ENCODE measurements around the gene CATSPER1. TPM values are rescaled to one million over a fixed set of nuclear protein-coding genes. Genes with fewer than 3 reads are reported as not detected.

Gene CATSPER1
- total RNA-seq, 1 donor from 2014 or later, result 0.34 TPM

- peak; percentile 51 for DNase-seq
These were observed 23.5 kb downstream of the CATSPER1 start for GRCh38 chr11:66002648-66003225.

GRCh38 chr11:66001942-66002647 is 24.2 kb downstream of the CATSPER1 start, which contains the start of the genes BANF1 and EIF1AD:
Gene BANF1 (plus strand): TSS chr11:66002503. CDS start chr11:66003251, 748 bp downstream.
Gene EIF1AD (minus strand): TSS chr11:66002157. CDS start chr11:66000389, 1,768 bp downstream.
- peak; percentile 99 for DNase-seq

- DNase-seq, result no peak
These were observed 29.0 kb downstream of the CATSPER1 start for GRCh38 chr11:65997286-65997685.

- DNase-seq, result no peak
These were observed 34.2 kb downstream of the CATSPER1 start for GRCh38 chr11:65992056-65992455.

GRCh38 chr11:65988791-65989592 is 37.3 kb downstream of the CATSPER1 start:
- DNase-seq, result peak; percentile 98

GRCh38 chr11:65987336-65987735 is 38.9 kb downstream of the CATSPER1 start:
- no peak for DNase-seq

GRCh38 chr11:65983589-65983987 is 42.7 kb downstream of the CATSPER1 start:
- no peak for DNase-seq

- no peak for DNase-seq
These were observed 43.3 kb downstream of the CATSPER1 start for GRCh38 chr11:65982824-65983588.

GRCh38 chr11:65981972-65982823 is 44.1 kb downstream of the CATSPER1 start:
- no peak for DNase-seq

GRCh38 chr11:65981101-65981740 is 45.1 kb downstream of the CATSPER1 start:
- no peak for DNase-seq

- DNase-seq, result no peak
These were observed 47.0 kb downstream of the CATSPER1 start for GRCh38 chr11:65979261-65979759.

GRCh38 chr11:65978391-65979238 is 47.7 kb downstream of the CATSPER1 start:
- DNase-seq, result no peak

GRCh38 chr11:65977621-65978390 is 48.5 kb downstream of the CATSPER1 start:
- no peak for DNase-seq

GRCh38 chr11:65976216-65977176 is 49.8 kb downstream of the CATSPER1 start:
- no peak for DNase-seq

GRCh38 chr11:65975771-65976170 is 50.5 kb downstream of the CATSPER1 start:
- no peak for DNase-seq

- no peak for DNase-seq
These were observed 52.7 kb downstream of the CATSPER1 start for GRCh38 chr11:65973439-65974110.

- no peak for DNase-seq
These were observed 54.2 kb downstream of the CATSPER1 start for GRCh38 chr11:65972116-65972515.

All from dermis blood vessel endothelial cell (primary cell).